ENCODE data around the gene CDKN3.

Gene CDKN3, protein sequence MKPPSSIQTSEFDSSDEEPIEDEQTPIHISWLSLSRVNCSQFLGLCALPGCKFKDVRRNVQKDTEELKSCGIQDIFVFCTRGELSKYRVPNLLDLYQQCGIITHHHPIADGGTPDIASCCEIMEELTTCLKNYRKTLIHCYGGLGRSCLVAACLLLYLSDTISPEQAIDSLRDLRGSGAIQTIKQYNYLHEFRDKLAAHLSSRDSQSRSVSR

DNA sequence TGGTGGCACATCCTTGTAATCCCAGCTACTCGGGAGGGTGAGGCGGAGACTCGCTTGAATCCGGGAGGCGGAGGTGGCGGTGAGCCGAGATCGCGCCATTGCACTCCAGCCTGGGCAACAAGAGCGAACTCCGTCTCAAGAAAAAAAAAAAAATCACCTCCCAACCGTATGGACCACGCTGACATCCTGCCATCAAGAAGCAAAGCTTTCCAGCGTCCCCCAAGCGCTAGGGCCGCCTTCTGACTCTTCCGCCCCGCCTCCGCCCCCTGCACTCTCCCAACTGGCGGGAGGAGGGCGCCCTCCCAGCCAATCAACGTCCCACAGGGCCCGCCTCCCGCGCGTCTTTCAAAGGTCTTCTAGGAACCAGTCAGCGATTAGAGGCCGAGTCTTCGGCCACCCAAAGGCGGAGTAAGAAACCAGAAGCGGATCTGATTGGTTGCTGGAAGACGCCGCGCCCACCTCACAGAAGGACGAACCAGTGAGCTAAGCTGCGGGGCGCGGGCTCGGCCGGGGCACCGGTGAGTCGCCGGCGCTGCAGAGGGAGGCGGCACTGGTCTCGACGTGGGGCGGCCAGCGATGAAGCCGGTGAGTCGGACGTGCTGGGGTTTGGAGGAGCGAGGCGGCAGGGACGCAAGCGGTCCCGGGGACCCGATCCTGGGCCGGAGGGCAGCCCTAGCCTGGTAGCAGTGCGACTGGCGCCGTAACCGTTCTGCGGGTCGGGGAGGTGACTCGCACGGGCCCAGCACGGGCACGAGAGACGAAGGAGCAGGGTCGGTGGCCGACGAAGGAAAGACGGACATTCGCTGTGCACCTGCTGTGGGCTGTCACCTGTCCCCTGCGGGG lies at the start of gene CDKN3:
CDKN3 (plus strand) TSS at position 515 of the 843 bp plus-strand sequence; CDS start at position 577, 62 bp downstream.
- DNase-seq (ENCODE audit: insufficient read length, low spot score), result peak; percentile 87
- FAIRE-seq, result no peak
- TF ChIP-seq, protein P1, sequence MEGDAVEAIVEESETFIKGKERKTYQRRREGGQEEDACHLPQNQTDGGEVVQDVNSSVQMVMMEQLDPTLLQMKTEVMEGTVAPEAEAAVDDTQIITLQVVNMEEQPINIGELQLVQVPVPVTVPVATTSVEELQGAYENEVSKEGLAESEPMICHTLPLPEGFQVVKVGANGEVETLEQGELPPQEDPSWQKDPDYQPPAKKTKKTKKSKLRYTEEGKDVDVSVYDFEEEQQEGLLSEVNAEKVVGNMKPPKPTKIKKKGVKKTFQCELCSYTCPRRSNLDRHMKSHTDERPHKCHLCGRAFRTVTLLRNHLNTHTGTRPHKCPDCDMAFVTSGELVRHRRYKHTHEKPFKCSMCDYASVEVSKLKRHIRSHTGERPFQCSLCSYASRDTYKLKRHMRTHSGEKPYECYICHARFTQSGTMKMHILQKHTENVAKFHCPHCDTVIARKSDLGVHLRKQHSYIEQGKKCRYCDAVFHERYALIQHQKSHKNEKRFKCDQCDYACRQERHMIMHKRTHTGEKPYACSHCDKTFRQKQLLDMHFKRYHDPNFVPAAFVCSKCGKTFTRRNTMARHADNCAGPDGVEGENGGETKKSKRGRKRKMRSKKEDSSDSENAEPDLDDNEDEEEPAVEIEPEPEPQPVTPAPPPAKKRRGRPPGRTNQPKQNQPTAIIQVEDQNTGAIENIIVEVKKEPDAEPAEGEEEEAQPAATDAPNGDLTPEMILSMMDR (IDR thresholded peaks at IDR 0.05; ENCODE audit: insufficient read depth, missing control alignments), result no peak

DNA sequence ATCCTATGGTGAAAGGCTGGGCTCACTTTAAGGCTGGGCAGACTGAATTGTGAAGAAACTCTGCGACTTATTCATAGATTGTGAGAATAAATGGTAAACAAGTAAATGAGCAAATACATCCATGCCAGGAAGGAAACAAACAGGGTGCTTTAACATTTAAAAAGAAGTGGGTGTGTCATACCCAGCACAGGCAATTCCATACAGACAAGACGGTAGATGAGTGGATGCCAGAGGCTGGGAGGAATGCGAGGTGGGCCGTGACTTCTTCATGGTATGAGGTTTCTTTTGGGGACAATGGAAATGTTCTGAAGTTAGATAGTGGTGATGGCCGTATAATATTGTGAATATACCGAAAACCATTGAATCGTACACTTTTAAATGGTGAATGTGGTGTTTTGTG lies 49.8 kb upstream of the CDKN3 start:
- TF ChIP-seq, protein P1 (IDR thresholded peaks at IDR 0.05; ENCODE audit: insufficient read depth, missing control alignments), result no peak
- FAIRE-seq, result no peak
- DNase-seq (ENCODE audit: insufficient read length, low spot score), result no peak

DNA sequence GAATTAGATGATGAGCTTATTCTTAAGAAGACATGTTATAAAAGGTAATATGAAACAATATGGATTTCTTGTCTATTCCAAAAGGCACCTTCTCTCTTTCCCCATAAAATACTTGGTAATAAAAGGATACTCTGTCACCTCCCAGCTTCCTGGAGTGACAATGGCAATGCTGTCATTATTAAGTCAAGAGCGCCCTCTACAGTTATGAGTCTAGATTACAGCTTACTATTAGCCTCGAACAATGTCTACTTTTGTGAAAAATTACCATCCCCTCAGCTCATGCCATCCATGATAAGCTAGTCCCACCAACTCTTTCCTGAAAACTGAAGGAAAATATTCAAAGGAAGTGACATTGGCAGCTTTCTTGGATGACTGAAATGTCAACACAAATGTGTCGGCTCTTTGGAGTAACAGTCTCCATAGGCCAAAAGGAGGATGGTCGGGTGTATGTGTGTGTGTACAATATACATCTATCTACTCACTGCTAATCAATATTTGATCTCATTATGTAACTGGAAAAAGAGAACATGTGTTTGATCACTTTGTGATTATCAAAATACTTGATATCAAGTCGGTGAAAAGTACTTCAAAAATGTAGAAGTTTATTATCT lies 48.7 kb upstream of the CDKN3 start:
- DNase-seq (ENCODE audit: insufficient read length, low spot score) (no peak), FAIRE-seq (peak; percentile 25)
- TF ChIP-seq, protein P1 (IDR thresholded peaks at IDR 0.05; ENCODE audit: insufficient read depth, missing control alignments), result peak; percentile 83

DNA sequence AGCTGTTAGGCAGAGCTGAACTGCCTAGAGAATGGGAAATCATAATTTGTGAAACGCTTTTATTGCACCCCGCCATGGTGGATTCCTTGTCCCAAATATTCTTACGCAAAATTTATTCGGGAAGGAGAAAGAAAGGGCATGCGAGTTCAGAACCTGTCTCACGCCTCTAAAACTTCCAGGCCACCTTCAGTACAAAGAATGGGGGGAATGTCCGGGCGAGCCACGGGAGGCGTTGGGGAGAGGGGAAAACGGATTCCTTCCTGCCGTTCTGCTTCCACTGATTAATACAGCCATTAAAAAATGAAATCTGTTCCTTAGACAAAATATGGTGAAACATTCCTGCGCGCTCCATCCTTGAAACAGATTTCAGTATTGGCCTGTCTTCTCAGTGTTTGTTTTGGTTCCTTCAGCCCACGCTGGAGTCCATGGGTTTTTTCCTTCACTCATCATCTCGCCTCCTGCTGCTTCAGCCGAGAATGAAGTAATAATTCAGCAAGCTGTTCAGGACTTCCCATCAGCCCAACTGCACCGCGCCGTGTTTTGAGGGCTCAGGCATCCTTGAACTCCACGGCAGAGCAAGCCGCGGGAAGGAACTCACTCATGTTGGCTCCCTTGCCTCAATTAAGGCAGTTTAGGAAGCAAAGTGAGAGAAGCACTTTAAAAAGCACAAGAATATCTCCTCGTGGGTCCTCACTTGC lies 47.7 kb upstream of the CDKN3 start:
- no peak for DNase-seq (ENCODE audit: insufficient read length, low spot score)

DNA sequence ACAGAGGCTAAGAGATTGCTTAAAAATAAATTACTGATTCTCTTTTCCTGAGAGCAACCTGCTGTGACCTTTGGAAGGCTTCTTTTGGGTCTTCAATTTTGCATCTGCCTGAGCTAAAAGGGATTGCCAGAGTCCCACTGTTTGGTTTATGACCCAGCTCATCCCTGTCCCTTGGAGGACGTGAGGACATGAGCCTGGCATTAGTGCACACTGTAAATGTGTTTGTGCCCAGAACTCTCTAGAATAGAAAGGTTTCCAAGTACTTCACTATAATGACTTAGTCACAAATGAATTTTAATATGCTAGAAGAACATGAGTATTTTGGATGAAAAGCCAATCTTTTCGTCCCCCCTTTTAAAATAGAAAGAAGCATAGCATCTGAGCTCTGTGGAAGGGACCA lies 47.1 kb upstream of the CDKN3 start:
- FAIRE-seq (no peak), DNase-seq (ENCODE audit: insufficient read length, low spot score) (no peak)
- TF ChIP-seq, protein P1 (IDR thresholded peaks at IDR 0.05; ENCODE audit: insufficient read depth, missing control alignments), result no peak

More for the DNA sequence above, 47.7 kb upstream of the CDKN3 start:
- no peak for FAIRE-seq
- TF ChIP-seq, protein P1 (IDR thresholded peaks at IDR 0.05; ENCODE audit: insufficient read depth, missing control alignments), result no peak

DNA sequence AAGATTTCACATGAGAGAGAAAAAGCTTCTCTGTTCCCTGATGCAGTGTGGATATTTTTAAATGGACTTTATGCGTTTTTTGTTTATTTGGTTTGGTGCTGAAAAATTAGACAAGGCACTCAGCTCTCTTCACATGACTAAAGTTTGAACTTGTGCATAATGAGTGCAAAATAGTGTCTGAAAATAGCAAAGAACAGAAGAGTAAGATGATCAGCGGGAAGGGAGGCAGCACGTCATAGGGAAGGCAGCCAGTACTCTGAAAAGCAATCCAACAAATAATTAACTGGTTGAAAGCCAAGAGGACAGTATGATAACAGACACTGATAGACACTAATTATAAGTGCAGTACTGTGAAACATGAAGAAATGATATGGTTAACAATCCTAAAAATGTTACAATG lies 46.6 kb upstream of the CDKN3 start:
- FAIRE-seq (no peak), DNase-seq (ENCODE audit: insufficient read length, low spot score) (no peak)
- TF ChIP-seq, protein P1 (IDR thresholded peaks at IDR 0.05; ENCODE audit: insufficient read depth, missing control alignments), result no peak
